NCI-H446 (cell line): ENCODE data around the gene BMF.
A peak's percentile ranks its signal among the peaks of the same experiment; 100 is the strongest.
"Not testable (repeated sequence)": the region's sequence is repeated elsewhere in the genome, so short reads cannot be mapped to it uniquely, and the experiment has no call there.

Source experiments
- DNase-seq, 2 experiments: peaks; one replicate each; lab custom pipeline; 2025; lab: John Stamatoyannopoulos, UW

Gene BMF

GRCh38 chr15:40128766-40129660, 20.3 kb upstream of the BMF start:
- no peak for DNase-seq

- DNase-seq: no peak
These were observed 17.3 kb upstream of the BMF start for GRCh38 chr15:40125950-40126349.

GRCh38 chr15:40124807-40125285, 16.2 kb upstream of the BMF start:
- DNase-seq: not testable (repeated sequence)

GRCh38 chr15:40124333-40124732, 15.7 kb upstream of the BMF start:
- not testable (repeated sequence) for DNase-seq

GRCh38 chr15:40123863-40124262, 15.2 kb upstream of the BMF start:
- not testable (repeated sequence) for DNase-seq

- not testable (repeated sequence) for DNase-seq
These were observed 14.3 kb upstream of the BMF start for GRCh38 chr15:40122989-40123388.

GRCh38 chr15:40121911-40122638, 13.4 kb upstream of the BMF start:
- DNase-seq: no peak

DNA sequence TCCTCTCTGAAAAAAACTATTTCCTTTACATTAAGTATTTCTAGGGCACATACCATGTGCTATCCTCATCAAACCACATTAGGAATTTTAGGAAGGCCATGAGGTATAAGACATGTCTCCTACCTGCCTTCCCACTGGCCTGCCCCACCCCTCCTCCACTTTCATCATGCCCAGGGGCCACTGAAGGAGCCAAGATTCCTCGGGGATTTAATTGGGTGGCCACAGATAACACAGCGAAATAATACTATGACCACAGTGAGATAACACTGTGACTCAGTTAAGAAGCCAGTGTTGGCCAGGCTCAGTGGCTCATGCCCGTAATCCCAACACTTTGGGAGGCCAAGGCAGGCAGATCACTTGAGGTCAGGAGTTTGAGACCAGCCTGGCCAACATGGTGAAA, 9.8 kb upstream of the BMF start:
- no peak for DNase-seq

DNA sequence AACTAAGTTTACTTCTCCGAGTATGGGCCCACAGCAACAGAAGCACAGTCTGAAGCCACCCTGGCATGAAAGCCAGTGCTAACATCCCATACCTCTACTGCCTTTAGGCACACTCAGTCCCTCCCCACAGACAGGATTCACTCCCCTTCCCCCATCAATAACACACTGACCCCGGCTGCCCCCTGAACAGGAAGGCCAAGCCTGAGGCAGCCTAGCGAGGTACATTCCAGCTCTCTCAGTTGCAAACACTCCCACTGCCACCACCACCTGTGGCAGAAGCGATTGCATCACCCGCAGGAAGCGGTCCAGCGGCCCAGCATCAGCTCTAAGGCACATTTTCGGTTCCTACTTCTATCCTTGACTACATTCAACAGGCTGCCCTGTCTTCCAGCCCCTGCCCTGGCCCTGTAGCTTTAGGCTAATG, 7.0 kb upstream of the BMF start:
- DNase-seq: no peak

DNA sequence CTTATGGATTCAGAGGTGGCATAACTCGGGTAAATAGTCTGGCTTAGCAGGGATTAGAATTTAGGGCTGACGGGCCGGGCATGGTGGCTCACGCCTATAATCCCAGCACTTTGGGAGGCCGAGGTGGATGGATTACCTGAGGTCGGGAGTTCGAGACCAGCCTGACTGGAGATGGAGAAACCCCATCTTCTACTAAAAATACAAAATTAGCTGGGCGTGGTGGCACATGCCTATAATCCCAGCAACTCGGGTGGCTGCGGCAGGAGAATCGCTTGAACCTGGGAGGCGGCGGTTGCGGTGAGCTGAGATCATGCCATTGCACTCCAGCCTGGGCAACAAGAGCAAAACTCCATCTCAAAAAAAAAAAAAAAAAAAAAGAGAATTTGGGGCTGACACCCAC, 6.4 kb upstream of the BMF start:
- DNase-seq: not testable (repeated sequence)

DNA sequence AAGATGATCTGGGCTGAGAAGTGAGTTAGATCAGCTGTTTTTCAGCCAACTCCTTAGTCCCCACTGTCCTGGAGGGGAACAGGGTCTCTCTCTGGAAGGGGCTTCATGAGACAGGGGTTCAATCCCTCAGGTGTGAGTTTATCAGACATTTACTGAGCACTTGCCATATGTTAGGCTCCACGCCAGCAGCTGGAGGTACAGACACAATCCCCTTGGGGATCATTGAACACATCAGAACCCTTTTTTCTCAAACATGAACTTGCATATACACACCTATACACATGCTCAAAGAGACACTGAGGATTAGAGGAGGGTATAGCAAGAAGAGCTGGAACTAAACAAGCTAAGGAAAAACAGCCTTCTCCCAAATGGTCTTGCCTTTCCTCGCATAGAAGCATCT, 5.5 kb upstream of the BMF start:
- DNase-seq: no peak

DNA sequence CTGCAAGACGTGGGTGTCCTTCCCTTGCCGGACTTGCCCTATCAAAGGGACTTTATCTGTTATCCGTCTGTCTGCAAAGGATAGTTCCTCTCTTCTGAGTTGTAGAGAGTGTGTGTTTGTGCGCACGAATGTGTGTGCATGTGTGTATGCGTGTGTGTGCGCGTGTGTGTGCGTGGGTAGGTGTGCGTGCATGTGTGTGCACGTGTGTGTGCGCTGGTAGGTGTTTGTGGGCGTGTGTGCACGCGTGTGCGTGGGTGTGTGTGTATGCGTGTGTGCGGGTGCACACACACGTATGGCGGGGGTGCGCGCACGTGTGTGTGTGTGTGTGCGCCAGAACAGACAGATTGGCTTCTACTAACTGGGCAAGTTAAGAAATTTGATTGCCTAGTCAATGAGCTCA, 4.1 kb upstream of the BMF start:
- DNase-seq: no peak

DNA sequence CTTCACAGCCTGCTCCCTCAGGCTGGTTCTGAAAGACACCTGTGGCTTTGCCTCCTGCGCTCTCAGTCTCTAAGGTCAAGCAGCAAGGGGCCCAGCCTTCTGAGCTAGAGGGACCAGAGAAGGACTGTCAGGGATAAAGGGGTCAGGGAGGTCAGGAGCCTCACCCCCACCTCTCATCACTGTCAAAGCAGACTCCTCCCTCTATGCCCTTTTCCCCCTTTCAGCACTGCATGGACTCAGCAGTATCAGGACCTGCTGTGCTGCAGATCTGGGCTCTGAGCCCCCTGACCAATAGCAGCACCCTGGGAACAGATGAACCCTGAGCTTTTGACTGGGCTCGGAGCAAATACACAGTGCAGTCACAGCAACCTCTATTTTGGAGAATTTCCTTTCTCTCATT, 3.2 kb upstream of the BMF start:
- no peak for DNase-seq

DNA sequence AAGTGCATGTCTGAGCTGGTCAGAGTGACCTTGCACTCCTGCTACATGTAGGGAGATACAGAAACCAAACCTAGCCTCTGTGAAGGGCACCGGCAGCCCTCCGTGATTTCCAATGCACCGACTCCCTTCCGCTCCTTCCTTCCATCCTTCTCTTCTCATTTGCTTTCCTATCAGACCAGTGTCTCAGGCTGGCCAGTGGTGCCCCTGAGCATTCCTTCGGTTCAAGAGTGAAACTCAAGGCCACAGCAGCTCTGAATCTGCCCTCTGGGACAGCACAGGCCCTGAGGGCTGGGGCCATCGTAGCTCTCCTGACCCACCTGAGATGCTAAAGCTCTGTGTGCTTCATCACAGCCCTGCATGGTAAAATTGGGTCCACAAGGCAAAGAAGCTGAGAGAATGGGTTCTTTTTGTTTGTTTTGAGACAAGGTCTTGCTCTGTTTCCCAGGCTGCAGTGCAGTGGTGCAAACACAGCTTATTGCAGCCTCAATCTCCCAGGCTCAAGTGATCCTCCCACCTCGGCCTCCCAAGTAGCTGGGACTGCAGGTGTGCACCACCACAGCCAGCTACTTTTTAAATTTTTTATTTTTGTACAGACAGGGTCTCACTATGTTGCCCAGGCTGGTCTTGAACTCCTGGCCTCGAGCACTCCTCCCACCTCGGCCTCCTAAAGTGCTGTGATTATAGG, 2.3 kb upstream of the BMF start:
- no peak for DNase-seq

GRCh38 chr15:40108061-40108854, 421 bp downstream of the BMF start:
- DNase-seq: peak in 1 of 2 experiments; percentile 42

- DNase-seq: no peak
These were observed 2.2 kb downstream of the BMF start for GRCh38 chr15:40106203-40107161.

DNA sequence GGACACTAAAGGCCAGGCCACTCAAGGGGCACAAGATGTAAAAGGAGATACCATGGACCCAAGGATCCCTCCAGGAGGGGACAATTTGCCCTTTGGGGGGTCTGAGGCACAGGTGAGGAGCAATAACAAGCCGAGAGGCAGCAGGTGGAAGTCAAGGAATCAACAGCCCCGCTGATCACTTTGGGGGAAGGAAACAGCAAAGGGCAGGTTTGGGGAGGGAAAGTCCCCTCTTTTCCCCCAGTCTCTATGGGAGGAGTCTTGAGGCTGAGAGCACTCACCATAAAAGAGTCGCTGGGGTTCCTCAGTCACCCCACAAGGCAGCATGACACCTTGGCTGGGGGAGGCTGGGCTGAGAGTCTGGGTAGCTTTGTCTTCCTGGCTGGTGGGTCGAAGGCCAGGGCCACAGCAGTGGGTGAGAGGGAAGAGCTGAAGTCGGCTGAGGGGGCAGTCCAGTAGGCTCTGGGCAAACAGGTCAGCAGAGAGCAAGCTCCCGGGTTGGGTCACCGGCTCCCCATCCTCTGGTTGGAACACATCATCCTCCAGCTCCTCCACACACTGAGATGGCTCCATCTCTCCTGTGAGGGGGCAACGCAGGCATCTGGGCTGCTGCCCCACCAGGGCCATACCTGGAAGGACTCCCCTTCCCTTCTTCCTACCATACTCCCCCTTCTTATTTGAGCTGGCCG, 3.0 kb downstream of the BMF start:
- no peak for DNase-seq

GRCh38 chr15:40104865-40105516, 3.7 kb downstream of the BMF start:
- DNase-seq: peak; percentile 80 to 90

- peak; percentile 40 to 68 for DNase-seq
These were observed 4.3 kb downstream of the BMF start for GRCh38 chr15:40104296-40104864.
